ENCODE results near the gene TENT5A.

TENT5A gene

DNA sequence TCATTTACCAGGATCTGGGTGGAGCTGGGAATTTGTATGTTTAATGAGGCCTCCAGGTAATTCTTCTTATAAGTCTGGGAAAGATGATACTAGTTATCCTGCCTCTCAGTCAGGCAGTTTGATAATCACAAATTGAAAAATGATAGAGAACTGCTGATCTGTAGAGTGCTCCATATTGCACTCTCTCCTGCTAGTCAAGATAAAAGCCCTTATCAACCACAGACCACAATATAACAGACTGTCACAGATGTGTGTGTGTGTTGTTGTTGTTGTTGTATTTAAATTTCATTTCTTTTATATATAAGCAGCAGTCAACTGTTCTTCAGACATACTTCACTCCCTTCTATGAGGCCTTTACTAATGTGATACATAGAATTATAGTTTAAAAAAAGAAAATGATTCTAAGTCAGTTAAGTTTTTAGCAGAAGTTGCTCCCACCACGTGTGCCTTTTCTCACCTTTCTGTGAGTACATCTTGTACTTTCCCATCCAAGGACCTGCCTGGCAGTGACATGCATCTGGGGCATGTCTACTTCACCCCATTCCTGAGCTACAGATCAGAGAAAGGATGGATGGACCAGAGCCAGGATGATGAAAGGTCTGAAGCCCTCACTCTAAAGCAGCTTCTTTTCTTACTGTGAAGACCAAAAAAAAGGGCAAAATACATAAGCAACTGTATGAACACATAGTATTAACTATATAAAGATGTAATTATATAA is 29.8 kb downstream of the TENT5A start:
- TF ChIP-seq, protein P1, sequence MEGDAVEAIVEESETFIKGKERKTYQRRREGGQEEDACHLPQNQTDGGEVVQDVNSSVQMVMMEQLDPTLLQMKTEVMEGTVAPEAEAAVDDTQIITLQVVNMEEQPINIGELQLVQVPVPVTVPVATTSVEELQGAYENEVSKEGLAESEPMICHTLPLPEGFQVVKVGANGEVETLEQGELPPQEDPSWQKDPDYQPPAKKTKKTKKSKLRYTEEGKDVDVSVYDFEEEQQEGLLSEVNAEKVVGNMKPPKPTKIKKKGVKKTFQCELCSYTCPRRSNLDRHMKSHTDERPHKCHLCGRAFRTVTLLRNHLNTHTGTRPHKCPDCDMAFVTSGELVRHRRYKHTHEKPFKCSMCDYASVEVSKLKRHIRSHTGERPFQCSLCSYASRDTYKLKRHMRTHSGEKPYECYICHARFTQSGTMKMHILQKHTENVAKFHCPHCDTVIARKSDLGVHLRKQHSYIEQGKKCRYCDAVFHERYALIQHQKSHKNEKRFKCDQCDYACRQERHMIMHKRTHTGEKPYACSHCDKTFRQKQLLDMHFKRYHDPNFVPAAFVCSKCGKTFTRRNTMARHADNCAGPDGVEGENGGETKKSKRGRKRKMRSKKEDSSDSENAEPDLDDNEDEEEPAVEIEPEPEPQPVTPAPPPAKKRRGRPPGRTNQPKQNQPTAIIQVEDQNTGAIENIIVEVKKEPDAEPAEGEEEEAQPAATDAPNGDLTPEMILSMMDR (conservative IDR thresholded peaks at IDR 0.05; ENCODE audit: low read depth, low read length), result no peak
- no peak overlapping the region for H3K4me3 ChIP-seq (ENCODE audit: low read depth, low read length)
- peak; percentile 23 for DNase-seq (ENCODE audit: low read depth)

DNA sequence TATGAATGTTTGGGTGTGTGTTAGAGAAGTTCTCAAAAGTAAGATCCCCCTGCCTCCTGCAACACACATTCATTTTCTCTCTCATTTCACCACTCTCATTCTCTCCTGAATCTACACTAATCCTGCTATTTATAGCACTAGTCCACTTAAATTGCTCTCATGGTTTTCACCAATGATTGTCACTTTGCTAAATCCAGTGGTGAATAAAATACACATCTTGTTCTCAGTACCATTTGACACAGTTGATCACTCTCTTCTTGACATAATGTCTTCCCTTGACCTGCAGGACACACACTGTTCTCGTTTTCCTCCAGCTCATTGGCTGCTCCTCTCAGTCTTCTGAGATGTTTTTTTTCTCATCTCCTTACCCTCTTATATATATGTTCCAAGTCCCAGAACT is 32.1 kb downstream of the TENT5A start:
- TF ChIP-seq, protein P1 (conservative IDR thresholded peaks at IDR 0.05; ENCODE audit: low read depth, low read length), result no peak
- no peak for DNase-seq (ENCODE audit: low read depth)
- H3K4me3 ChIP-seq (ENCODE audit: low read depth, low read length), result no peak overlapping the region

DNA sequence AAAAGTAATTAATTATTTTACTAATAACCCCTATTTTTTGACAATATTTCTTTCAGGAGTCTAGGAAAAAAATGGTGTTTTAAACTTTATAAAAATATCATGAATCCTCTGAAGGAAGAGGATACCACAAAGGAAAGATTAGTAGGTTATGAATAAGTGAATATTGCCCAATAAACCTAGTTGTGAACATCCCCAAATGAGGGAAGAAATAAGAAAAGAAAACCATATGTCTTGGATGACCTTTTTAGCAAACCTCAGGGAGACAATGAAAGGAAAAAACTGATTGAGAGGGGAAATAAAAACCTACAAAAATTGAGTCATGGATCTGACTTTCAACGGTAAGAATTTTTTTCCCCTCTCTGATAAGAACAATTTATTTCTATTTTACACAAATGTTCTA is 34.4 kb downstream of the TENT5A start:
- TF ChIP-seq, protein P1 (conservative IDR thresholded peaks at IDR 0.05; ENCODE audit: low read depth, low read length), result no peak
- no peak for DNase-seq (ENCODE audit: low read depth)
- no peak overlapping the region for H3K4me3 ChIP-seq (ENCODE audit: low read depth, low read length)

GRCh38 chr6:81714684-81715083 is 37.8 kb downstream of the TENT5A start:
- no peak overlapping the region for H3K4me3 ChIP-seq (ENCODE audit: low read depth, low read length)
- TF ChIP-seq, protein P1 (conservative IDR thresholded peaks at IDR 0.05; ENCODE audit: low read depth, low read length), result no peak
- no peak for DNase-seq (ENCODE audit: low read depth)

GRCh38 chr6:81713205-81713604 is 39.3 kb downstream of the TENT5A start:
- no peak for DNase-seq (ENCODE audit: low read depth)
- TF ChIP-seq, protein P1 (conservative IDR thresholded peaks at IDR 0.05; ENCODE audit: low read depth, low read length), result no peak
- H3K4me3 ChIP-seq (ENCODE audit: low read depth, low read length), result no peak overlapping the region

GRCh38 chr6:81708113-81708699 is 44.3 kb downstream of the TENT5A start:
- no peak overlapping the region for H3K4me3 ChIP-seq (ENCODE audit: low read depth, low read length)
- TF ChIP-seq, protein P1 (conservative IDR thresholded peaks at IDR 0.05; ENCODE audit: low read depth, low read length), result no peak
- DNase-seq (ENCODE audit: low read depth), result no peak

GRCh38 chr6:81704700-81705099 is 47.8 kb downstream of the TENT5A start:
- TF ChIP-seq, protein P1 (conservative IDR thresholded peaks at IDR 0.05; ENCODE audit: low read depth, low read length), result no peak
- no peak for DNase-seq (ENCODE audit: low read depth)
- no peak overlapping the region for H3K4me3 ChIP-seq (ENCODE audit: low read depth, low read length)
